ENCODE data around the gene AKR1C1.
"Not testable (repeated sequence)": the region's sequence is repeated elsewhere in the genome, so short reads cannot be mapped to it uniquely, and the experiment has no call there.

Gene AKR1C1

DNA sequence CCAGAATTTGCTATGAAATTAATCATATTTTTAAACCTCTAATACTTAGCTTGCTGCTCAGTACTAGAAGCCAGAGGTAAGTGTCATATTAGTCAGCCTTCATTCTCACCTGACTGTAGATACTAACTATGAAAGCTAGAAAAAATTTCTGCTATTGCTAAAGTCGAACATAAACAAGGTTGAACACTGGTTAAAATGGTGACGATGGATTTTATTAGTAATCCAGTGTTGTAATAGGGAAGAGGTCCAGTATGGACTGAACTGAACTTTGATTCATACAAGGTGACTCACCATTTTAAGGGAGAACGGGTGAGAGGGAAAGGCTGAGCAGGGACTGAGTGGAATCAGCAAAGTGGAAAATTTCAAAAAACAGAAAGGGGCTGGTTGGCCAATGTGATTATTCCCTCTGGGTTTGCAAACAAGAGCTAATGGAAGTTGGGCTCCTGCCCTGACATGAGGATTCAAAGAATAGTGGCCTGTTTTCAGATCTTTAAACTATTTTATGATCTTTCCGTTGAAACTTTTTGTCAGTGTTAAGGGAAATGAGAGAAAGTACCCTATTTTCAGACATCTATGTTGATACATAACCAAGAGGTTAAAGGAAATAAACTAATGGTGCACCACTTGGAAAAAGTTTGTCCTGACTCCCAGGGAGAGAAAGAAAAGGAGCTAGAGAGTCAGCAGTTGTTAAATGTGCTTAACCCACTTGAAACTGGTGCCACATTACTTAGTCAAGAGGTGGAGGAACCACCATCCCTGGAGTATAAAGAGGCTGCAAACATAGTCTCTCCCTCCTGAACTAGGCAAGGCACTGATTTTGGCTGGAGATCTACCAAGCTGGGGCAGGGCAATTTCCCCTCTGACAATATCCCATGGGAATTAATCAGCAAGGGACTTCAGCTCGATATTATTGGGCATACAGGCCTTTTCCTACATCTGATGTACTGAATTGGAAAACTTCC lies 15.3 kb upstream of the AKR1C1 start:
- no peak for DNase-seq (ENCODE audit: low read depth)

DNA sequence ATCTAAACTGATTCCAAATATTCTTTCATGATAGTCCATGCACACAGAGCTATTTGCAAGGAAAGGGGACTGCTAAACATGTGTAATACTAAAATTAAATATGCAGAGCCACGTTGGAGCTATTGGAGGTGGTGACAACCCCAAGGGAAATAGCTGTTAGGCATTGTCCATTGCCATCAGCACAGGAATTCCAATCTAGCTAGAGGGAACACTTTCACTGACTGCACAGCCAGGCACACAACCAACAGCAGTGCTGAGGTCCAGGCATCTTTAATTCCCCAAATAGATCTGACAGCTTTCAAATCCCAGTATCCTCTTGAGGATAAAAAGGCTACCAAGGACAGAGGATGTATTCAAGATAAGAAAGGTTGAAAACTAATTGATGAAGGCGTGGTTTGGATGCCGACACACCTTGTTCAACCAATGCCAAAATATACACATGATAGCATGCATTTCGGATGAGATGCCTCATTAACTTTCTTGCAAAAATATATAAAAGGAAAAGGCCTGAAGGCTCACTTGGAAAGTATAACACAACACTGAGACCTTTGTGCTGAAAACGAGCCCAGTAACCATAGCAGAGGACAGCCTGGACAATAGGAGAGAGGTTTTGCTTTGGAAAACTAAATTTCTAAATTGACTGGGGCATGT lies 11.6 kb upstream of the AKR1C1 start:
- not testable (repeated sequence) for DNase-seq (ENCODE audit: low read depth)

GRCh38 chr10:4953405-4953804 lies 9.8 kb upstream of the AKR1C1 start:
- DNase-seq (ENCODE audit: low read depth), result no peak

DNA sequence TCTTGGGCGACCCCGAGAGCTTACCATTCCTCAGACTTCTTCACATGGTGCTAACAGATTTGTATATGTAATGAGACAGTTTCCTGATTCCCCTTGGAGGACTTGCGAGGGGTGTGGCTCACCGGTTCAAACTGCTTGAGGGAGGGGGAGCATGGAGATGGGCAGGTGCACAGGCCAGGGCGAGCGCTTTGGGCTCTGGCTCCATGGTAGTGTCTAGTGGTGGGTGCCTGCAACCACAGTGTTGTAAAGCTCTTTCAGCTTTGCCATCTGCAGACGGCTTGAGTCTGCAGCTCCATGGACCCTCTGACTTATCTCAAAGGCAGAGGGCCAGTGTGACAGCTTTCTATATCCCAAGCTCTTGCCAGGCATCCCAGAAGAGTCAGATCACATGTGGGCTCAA lies 7.1 kb upstream of the AKR1C1 start:
- not testable (repeated sequence) for DNase-seq (ENCODE audit: low read depth)

GRCh38 chr10:4956955-4957645 lies 6.1 kb upstream of the AKR1C1 start:
- not testable (repeated sequence) for DNase-seq (ENCODE audit: low read depth)

DNA sequence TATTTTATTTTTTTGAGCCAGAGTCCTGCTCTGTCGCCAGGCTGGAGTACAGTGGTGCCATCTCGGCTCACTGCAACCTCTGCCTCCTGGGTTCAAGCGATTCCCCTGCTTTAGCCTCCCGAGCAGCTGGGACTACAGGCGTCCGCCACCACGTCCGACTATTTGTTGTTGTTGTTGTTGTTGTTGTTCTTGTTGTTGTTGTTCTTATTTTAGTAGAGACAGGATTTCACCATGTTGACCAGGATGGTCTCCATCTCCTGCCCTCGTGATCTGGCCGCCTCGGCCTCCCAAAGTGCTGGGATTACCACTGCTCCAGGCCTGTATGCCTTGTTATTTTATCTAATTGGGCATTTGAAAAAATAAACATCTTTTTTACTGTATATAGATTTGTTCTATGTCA lies 1.7 kb upstream of the AKR1C1 start:
- DNase-seq (ENCODE audit: low read depth), result not testable (repeated sequence)

DNA sequence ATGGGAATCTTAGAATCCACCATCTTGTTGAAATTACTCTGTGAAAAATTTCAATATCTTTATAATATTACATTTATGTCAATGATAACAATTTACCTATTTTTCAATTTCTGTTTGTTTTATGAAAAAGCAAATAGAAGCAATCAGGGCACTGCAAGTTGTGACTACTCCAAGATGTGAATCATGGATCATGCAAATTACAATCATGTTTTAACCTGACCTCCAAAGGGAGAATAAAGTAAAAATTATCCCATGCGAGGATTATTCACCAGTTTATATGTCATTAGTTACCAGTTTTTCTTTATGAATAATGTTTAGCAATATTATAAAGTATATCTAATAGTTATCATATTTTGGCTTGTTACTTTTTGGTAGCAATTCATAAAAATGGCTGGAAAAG lies 907 bp upstream of the AKR1C1 start:
- DNase-seq (ENCODE audit: low read depth), result not testable (repeated sequence)

- DNase-seq (ENCODE audit: low read depth), result not testable (repeated sequence)
These were observed 570 bp downstream of the AKR1C1 start for GRCh38 chr10:4963815-4964154.

DNA sequence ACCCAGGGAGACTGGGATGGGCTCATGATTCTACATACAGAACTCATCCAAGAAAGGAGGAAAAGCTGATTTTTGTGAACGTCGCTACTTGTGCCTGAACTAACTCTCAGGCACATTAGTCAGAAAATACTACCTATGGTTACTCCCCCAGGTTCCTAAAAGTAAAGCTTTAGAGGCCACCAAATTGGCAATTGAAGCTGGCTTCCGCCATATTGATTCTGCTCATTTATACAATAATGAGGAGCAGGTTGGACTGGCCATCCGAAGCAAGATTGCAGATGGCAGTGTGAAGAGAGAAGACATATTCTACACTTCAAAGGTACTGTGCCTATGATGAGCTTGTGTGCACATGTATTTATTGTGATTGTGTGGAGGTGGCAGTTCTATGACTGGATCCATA lies 2.5 kb downstream of the AKR1C1 start:
- not testable (repeated sequence) for DNase-seq (ENCODE audit: low read depth)

DNA sequence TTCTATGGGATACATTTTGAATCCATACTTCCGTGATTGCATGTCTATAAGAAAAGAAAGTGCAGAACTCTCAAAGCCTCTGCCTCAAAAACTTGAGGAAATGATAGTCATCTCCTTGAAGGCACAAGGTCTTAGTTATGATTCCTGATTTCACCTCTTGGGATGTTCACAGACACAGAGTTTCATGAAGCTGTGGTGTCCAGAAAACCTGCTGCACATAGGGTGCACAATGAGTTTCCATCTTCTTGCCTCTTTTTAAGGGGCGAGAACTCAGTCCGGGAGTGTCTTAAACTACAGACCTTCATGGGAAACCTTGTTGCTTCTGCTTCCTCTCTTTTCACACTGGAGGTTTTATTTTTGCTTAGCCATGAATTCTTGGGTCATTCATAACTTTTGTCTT lies 4.0 kb downstream of the AKR1C1 start:
- DNase-seq (ENCODE audit: low read depth), result not testable (repeated sequence)

DNA sequence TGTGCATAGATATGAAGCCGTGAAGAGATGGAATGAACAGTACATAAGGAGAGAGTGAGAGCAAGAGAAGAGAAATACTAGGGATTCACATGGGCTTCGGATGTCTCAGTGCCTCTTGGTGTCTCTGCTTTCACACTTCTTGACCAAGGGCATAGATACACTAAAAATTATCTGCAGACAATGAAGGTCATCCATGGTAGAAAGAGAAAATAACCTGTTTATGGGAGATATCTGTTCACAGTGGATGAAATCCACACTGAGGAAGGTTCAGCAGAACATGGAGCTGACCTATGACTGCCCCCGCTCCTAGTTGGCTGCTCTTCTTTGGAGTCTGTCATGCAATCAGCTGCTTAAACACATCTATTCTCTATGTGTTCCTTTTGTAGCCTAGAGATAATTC lies 6.1 kb downstream of the AKR1C1 start:
- not testable (repeated sequence) for DNase-seq (ENCODE audit: low read depth)

GRCh38 chr10:4970362-4970761 lies 7.1 kb downstream of the AKR1C1 start:
- DNase-seq (ENCODE audit: low read depth), result not testable (repeated sequence)

DNA sequence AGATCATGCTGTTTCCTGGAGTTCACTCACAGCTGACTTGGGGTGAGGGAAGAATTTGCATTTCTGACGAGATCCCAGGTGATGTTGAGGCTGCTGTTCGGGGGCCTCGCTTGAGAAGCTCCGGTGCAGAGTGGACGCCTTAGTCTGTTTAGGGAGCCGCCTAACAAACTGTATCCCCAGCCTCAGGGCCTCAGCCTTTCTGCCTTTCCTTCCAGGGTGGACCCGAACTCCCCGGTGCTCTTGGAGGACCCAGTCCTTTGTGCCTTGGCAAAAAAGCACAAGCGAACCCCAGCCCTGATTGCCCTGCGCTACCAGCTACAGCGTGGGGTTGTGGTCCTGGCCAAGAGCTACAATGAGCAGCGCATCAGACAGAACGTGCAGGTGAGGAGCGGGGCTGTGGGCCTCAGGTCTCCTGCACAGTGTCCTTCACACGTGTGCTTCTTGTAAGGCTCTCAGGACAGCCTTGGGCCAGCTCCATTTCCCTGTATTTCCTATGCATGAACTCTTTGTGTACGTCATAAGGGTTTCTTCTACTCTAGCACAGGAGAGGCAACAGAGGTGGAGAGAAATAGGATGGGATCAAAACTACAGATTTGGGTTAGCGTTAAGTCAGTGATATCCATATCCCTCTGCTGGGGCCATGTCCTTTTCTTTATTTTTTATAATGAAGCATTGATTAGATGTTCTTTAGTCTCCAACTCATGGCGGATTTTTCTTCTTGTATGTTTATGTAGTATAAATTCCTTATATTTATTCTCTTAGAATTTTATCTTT lies 9.3 kb downstream of the AKR1C1 start:
- DNase-seq (ENCODE audit: low read depth), result not testable (repeated sequence)

DNA sequence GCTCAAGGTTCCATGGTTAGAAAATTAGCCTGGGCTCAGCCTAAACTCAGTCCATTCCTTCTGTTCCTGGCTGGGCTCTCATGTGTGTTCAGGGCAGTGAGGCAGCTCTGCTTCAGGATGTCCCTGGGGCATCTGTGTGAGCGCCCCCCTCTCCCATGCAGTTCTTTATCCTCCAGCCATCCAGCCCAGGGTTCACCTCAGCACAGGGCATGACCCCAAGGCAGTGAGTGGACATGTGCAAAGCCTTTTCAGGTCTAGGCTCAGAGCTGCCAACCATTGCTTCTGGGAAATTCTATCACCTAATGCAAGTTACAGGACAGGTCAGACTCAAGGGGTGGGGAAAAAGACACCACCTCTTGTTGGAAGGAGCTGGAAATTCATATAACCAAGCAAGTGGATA lies 10.1 kb downstream of the AKR1C1 start:
- not testable (repeated sequence) for DNase-seq (ENCODE audit: low read depth)

DNA sequence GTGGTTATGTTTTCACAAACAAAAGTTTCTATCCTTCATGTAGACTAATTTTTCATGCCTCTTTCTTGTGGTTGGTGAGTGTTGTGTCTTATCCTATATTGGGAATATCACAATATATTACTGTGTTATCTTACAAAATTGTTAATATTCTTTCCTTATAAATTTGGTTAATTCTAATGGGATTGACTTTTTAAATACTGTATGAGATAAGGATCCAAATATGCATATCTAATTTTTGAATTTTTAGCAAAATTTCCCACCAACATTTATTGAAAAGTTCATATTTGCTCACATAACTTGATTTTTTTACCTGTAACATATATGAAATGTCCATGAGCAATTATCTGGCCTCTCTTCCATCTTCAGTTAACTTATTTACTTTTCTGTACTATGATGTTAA lies 11.2 kb downstream of the AKR1C1 start:
- not testable (repeated sequence) for DNase-seq (ENCODE audit: low read depth)

DNA sequence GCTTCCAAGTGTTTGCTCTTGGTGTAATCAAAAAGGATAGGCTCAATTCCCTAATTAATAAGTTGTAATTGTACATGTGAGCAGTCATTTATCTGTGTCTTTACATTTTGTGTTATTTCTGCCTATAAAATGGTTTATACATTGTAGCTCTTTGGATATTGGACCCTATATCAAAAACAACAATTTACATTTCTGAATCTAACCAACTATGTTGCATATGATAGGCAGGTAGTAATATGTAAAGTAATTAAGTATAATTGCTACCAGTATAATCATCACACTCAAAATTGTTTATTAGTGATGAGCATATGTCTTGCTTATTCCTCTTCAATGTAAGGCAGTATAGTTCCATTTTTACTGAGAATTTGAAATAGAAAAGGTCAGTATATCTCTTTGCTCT lies 13.8 kb downstream of the AKR1C1 start:
- no peak for DNase-seq (ENCODE audit: low read depth)

GRCh38 chr10:4978870-4979269 lies 15.7 kb downstream of the AKR1C1 start:
- no peak for DNase-seq (ENCODE audit: low read depth)

GRCh38 chr10:4980793-4981192 lies 17.6 kb downstream of the AKR1C1 start:
- no peak for DNase-seq (ENCODE audit: low read depth)

DNA sequence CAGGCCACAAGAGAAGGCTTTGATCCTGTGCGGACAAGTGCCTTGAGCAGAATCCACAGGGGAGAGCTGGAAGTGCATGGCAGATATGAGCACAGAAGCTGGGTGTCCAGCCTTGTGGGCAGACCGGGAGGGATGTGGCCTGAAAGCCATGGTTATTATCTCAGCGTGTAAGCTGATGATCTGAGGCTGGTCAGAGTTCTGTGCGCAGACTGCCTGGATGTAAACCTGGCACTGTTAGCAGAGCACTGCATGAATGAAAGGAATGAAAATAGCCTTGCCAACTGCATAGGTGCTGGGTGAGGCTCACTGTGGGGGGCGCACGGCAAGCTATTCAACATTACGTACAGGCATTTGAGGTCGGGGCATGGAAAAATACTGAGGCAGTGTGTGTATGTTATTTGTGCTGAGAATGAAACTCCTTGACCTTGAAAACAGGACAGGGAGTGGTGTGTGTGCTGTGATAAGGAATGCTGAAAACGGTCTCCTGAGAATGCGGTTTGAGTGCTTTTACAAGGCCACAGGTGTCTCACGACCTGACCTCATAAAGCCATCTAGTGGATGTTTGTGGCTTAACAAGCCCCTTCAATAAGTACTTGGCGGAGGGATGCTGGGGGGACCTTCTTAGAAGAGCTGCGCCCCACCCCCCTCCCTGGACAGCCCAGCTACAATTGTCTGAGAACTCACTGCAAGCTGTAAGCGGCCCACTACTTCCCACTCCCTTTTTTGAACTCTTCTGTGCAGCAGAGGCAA lies 18.7 kb downstream of the AKR1C1 start:
- DNase-seq (ENCODE audit: low read depth), result peak; percentile 22

DNA sequence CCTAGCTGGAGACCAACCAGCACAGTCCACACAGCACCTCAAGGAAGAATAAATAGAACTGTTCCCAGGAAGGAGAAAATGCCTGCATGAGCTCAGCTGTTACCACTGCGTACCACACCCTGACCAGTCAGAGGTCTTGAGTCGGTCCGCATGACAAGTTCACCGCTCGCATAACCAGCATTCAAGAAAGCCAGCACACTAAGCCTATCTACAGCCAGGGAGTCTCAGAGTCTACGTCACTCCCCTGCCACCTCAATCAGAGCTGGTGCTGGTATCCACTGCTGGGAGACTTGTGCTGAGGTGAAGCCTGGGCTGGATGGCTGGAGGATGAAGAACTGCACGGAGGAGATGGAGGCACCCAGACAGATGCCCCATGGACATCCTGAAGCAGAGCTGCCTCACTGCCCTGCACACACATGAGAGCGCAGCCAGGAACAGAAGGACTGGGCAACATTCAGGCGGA lies 19.6 kb downstream of the AKR1C1 start:
- DNase-seq (ENCODE audit: low read depth), result no peak

- no peak for DNase-seq (ENCODE audit: low read depth)
These were observed 20.5 kb downstream of the AKR1C1 start for GRCh38 chr10:4983615-4984216.

Measured in CMK (cell line).